ENCODE measurements around the gene ADAMTS17.

- TF ChIP-seq EZH2phosphoT487 (IDR thresholded peaks at IDR 0.05; ENCODE audit: low read depth) (no peak), CTCF (IDR thresholded peaks at IDR 0.05; ENCODE audit: low read depth, low read length) (no peak)
Measured at GRCh38 chr15:100106732-100107131, 235.0 kb downstream of the ADAMTS17 start.

All from OCI-LY3 (cell line).